ENCODE measurements around the gene PPARG. TPM values are rescaled to one million over a fixed set of nuclear protein-coding genes. Genes with fewer than 3 reads are reported as not detected.

Gene PPARG
- total and polyA plus RNA-seq, 9 donors: 2.0 to 7.5 (median 3.5) TPM

DNA sequence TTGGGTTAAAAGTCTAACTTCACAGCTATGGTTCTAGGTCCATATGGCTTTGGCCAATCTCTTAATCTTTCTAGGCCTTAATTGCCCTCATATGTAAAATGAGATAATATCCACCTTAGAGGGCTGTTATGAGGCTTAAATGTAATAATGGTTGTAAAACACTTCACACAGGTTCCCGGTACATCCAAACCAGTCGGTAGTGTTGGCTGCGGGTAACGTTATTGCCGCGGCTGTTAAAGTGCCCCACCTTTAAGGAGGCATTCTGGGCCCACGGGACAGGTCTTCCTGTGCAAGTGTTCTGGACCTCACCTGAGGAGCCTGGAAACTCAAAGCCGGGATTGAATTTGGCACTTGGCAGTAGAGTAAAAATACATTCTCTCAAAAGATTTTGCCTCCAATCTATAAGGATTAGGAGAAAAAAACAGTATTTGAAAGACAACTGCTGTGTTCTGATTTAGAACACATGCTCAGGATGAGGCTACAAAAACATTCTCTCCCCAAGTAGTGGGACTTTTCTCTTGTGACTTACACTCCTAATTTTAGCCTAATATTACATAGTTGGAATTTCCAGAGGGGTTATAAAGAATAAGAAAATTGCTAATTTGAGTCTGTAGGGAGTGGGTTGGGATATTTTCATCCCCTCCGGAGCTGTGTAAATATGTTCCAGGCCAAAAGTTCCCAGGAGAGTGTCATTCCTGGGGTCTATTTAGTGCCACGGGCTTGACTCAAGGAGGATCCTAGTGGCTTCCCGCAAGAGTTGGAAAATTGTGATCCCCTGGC is 150.5 kb downstream of the PPARG start:
- no peak overlapping the region for H3K27ac ChIP-seq (ENCODE audit: low read length)
- 67% methylated on average over 8 of the region's 11 CpGs for WGBS (ENCODE audit: insufficient coverage)
- H3K9me3 ChIP-seq (replicated peaks; ENCODE audit: control insufficient read depth, low read depth, low read length): no peaks in the 10 kb centered on the region
- peaks cover 32% of the 10 kb centered on the region for H3K27me3 ChIP-seq (ENCODE audit: control insufficient read depth, insufficient read depth, low read length)
- H3K4me1 ChIP-seq (ENCODE audit: control insufficient read depth, insufficient read depth, low read length): peaks cover 48% of the 10 kb centered on the region
- H3K4me3 ChIP-seq (ENCODE audit: low read length): no peak overlapping the region
- DNase-seq: peak; percentile 40
- no peaks in the 10 kb centered on the region for H3K36me3 ChIP-seq (ENCODE audit: control insufficient read depth, insufficient read depth, low read length)

DNA sequence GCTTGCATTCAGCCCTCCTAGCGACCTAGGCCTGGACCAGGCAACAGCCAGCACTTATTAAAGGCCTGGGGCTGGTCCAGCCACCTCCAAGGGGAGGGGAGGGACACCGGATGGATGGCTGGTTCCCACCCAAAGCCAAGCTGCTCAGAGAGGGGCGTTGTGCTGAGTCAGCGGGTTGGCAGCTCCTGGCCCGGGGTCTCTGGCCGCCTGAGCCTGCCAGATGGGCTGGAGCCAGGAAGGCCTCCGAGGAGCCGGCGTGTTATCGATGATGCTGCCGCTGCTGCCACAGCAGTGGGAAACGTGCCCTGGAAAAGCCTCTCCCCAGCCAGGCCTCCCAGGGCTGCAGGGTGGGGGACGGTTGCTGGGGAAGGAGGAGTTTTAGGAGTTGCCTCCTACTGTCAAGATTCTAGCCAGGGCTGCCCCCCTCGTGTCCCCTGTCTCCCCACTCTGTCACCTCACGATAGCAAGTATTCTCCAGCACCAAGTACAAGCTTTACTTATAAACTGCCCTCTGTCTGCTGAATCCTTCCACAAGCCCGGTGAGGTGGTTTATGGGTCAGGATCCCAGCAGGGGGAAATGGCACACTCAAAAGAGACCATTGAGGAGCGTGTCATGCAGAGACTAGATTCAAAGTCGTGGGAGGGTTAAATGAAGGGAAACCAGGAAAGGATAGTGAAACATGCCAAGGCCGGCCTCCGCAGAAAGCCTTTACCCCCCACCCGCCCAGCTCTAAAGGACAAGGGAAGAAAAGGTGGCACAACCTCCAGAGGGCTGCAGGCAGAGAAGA is 152.3 kb downstream of the PPARG start:
- Histone ChIP-seq H3K4me1 (ENCODE audit: control insufficient read depth, insufficient read depth, low read length) (peaks cover 51% of the 10 kb centered on the region), H3K27me3 (ENCODE audit: control insufficient read depth, insufficient read depth, low read length) (peaks cover 44% of the 10 kb centered on the region), H3K4me3 (ENCODE audit: low read length) (no peak overlapping the region), H3K9me3 (replicated peaks; ENCODE audit: control insufficient read depth, low read depth, low read length) (no peaks in the 10 kb centered on the region), H3K36me3 (ENCODE audit: control insufficient read depth, insufficient read depth, low read length) (no peaks in the 10 kb centered on the region), H3K27ac (ENCODE audit: low read length) (no peak overlapping the region)
- 12% methylated on average over 15 of the region's 21 CpGs for WGBS (ENCODE audit: insufficient coverage)
- DNase-seq: peak; percentile 87

DNA sequence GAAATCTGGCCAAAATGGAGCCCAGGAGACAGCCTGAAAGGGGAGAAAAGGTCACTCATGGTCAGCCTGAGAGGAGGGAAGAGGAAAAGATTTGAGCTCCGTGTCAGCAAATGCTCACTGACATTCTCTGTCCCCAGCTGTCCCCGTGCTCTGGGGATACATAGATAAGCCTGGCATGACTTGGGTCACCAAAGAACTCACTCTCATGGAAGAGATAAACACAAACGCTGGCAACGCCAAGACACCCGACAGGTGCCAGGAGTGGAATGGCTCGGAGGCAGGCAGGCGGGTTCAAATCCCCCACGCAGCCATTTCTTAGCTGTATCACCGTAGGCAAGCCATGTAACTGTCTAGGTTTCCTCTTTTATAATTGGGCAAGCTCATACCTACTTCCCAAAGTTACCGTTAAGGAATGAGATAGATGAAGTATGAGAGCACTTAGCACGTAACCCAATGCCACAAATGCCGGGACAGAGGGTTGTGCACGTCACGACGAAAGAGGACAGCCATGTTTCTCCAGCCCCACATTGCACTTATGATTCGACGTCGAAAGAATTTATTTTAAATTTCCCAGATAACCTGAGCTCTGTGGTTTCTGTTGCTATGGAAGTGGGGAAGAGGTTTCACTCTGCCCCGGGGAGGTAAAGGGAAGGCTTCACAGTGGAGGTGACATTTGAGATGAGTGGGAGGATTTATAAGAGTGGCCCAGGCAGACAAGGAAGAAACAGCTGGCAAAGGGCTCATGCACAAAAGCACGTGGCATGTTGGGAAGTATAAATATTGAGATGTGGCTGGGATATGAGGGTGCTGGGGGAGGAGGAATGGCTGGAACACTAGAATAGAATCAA is 154.0 kb downstream of the PPARG start:
- Histone ChIP-seq H3K4me3 (ENCODE audit: low read length) (no peak overlapping the region), H3K4me1 (ENCODE audit: control insufficient read depth, insufficient read depth, low read length) (peaks cover 40% of the 10 kb centered on the region), H3K27me3 (ENCODE audit: control insufficient read depth, insufficient read depth, low read length) (peaks cover 46% of the 10 kb centered on the region), H3K36me3 (ENCODE audit: control insufficient read depth, insufficient read depth, low read length) (no peaks in the 10 kb centered on the region), H3K27ac (ENCODE audit: low read length) (no peak overlapping the region), H3K9me3 (replicated peaks; ENCODE audit: control insufficient read depth, low read depth, low read length) (no peaks in the 10 kb centered on the region)
- 65% methylated on average over 11 of the region's 20 CpGs for WGBS (ENCODE audit: insufficient coverage)
- peak; percentile 17 for DNase-seq

DNA sequence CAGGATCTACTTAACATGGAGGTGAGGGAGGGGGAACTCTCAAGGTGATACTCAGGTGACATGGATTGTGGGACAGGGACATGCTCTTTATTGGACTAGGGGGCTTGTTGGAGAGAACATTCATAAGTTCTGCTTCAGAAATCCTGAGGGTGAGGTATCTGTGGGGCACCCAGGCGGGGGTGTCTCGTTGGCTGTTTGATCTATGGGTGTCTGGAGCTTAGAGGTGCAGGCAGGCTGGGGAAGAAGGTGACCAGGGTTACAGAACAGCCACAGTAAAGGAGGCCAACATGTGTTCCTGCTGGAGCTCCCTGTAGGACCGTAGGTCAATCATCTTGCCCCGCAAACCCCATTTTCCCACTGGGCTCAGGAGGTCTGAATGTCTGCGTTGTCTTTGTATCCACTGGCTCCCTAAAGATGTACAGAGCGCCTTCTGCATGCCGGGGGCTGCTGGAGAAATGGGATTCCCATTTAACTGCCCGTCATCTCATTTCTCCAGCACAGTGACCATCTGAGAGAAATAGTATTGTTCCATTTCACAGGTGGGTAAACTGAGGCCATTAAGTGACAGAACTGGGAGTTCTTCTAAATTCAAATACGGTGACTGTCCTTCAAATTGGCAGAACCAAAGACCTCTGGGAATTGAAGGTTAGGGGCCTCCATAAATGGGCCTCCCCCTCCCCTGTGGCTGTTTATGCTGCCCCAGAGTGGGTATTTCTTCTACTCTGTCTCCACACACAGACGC is 155.1 kb downstream of the PPARG start:
- Histone ChIP-seq H3K9me3 (replicated peaks; ENCODE audit: control insufficient read depth, low read depth, low read length) (no peaks in the 10 kb centered on the region), H3K27ac (ENCODE audit: low read length) (no peak overlapping the region)
- DNase-seq: no peak

DNA sequence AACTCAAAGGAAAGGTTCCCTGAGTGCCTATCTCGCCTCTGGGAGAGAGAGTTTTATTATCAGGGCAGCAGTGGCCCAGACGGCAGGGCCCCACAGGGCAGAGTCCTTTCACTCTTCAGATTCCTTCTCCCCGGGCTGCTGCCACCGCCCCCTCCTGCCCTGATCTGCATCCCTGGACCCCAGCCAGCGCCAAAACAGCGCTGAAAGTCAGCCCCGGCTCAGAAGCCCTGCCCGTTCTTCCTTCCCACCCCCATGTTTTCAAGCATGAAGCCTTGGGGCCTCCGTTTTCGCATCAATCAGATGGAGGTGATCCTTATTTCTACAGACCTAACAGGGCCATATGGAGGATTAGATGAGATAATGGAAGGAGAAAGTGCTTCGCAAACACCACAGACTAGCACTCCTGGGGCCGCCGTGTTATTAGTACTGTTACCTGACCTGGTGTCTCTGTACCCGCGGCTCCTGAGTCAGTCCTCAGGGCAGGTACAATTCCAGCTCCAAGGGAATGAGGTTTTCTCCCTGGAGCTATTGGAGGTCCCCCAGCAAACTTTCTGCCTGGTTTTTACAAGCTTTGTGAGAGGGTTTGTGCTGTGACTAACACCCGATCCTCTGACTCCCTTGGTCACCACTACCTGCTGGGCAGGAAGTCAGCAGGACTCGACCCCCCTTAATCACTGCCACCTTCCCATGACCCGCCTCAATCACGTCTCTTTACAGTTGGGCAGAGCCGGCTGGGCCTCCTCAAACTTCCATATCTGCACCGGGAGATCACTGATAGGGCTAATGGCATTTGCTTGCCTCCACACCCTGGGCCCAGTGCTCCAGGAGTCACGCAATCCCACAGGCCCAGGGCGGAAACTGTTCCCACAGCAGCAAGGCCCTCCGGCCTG is 156.0 kb downstream of the PPARG start:
- Histone ChIP-seq H3K27me3 (ENCODE audit: control insufficient read depth, insufficient read depth, low read length) (peaks cover 48% of the 10 kb centered on the region), H3K4me3 (ENCODE audit: low read length) (no peak overlapping the region), H3K9me3 (replicated peaks; ENCODE audit: control insufficient read depth, low read depth, low read length) (no peaks in the 10 kb centered on the region), H3K36me3 (ENCODE audit: control insufficient read depth, insufficient read depth, low read length) (no peaks in the 10 kb centered on the region), H3K4me1 (ENCODE audit: control insufficient read depth, insufficient read depth, low read length) (peaks cover 37% of the 10 kb centered on the region), H3K27ac (ENCODE audit: low read length) (no peak overlapping the region)
- 54% methylated on average over 18 of the region's 24 CpGs for WGBS (ENCODE audit: insufficient coverage)
- no peak for DNase-seq

More for the DNA sequence above, 155.1 kb downstream of the PPARG start:
- 87% methylated on average over 7 of the region's 10 CpGs for WGBS (ENCODE audit: insufficient coverage)
- no peaks in the 10 kb centered on the region for H3K36me3 ChIP-seq (ENCODE audit: control insufficient read depth, insufficient read depth, low read length)
- H3K27me3 ChIP-seq (ENCODE audit: control insufficient read depth, insufficient read depth, low read length): peaks cover 48% of the 10 kb centered on the region
- H3K4me3 ChIP-seq (ENCODE audit: low read length): no peak overlapping the region
- H3K4me1 ChIP-seq (ENCODE audit: control insufficient read depth, insufficient read depth, low read length): peaks cover 39% of the 10 kb centered on the region

DNA sequence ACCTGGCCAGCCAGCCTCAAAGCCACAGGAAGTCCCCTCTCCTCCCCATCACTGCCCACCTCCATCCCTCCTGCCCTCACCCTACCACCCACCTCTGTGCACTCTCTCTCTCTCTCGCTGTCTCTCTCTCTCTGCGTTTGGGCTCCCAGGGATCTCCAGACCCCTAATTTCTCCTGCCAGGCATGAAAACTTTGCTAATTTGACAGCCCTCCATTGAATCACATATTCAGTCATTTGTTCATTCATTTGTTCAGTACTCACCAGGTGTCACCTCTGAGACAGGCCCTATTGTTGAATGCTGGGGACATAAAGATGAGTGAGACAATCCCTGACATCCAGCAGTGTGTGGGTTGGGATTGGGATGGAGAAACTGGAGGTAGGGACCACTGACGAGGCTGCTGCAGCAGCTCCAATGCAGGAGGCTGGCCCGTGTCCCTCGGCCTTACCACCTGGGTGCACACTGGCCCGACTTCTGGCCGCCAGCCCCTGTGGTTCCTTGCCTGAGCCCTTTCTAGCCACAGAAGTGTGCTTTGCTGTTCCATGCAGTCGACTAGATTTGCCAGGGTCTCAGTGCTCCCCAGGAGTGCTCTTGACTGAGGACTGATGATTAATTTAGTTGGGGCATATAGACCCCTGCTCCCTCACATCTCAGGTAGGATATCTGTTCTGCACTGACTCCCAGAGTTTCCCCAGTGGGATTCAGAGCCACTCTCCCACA is 156.8 kb downstream of the PPARG start:
- H3K27me3 ChIP-seq (ENCODE audit: control insufficient read depth, insufficient read depth, low read length): peaks cover 48% of the 10 kb centered on the region
- no peak overlapping the region for H3K27ac ChIP-seq (ENCODE audit: low read length)
- 83% methylated on average over 5 of the region's 8 CpGs for WGBS (ENCODE audit: insufficient coverage)
- no peaks in the 10 kb centered on the region for H3K36me3 ChIP-seq (ENCODE audit: control insufficient read depth, insufficient read depth, low read length)
- peaks cover 31% of the 10 kb centered on the region for H3K4me1 ChIP-seq (ENCODE audit: control insufficient read depth, insufficient read depth, low read length)
- no peaks in the 10 kb centered on the region for H3K9me3 ChIP-seq (replicated peaks; ENCODE audit: control insufficient read depth, low read depth, low read length)
- DNase-seq: no peak
- H3K4me3 ChIP-seq (ENCODE audit: low read length): no peak overlapping the region

DNA sequence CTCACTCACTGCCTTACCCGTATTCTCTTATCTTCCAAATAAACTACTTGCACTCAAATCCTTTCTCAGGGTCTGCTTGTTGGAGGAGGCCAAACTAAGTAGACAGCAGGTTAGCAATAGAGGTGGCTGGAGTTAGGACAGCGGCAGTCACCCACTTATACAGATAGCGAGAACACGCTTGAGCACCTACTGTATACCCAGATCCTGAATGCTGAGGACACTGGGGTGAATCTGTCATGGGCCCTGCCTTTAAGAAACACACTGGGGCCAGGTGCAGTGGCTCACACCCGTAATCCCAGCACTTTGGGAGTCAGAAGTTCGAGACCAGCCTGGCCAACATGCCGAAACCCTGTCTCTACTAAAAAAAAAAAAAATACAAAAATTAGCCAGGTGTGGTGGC is 157.4 kb downstream of the PPARG start:
- H3K36me3 ChIP-seq (ENCODE audit: control insufficient read depth, insufficient read depth, low read length): no peaks in the 10 kb centered on the region
- H3K4me1 ChIP-seq (ENCODE audit: control insufficient read depth, insufficient read depth, low read length): peaks cover 24% of the 10 kb centered on the region
- no peak overlapping the region for H3K4me3 ChIP-seq (ENCODE audit: low read length)
- DNase-seq: no peak
- no peaks in the 10 kb centered on the region for H3K9me3 ChIP-seq (replicated peaks; ENCODE audit: control insufficient read depth, low read depth, low read length)
- H3K27ac ChIP-seq (ENCODE audit: low read length): no peak overlapping the region
- H3K27me3 ChIP-seq (ENCODE audit: control insufficient read depth, insufficient read depth, low read length): peaks cover 48% of the 10 kb centered on the region
- 100% methylated on average over 3 of the region's 7 CpGs for WGBS (ENCODE audit: insufficient coverage)

DNA sequence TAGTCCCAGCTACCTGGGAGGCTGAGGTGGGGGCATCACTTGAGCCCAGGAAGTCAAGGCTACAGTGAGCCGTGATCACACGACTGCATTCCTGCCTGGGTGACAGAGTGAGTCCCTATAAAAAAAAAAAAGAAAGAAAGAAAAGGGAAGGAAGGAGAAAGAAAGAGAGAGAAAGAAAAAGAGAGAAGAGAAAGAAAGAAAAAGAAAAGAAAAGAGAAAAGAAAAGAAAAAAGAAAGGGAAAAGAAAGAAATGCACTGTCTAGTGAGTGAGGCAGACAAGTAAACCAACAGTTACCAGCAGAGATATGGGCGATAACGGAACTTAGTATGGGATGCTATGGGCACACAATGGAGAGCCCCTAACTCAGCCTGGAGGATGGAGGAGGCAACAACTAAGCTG is 158.2 kb downstream of the PPARG start:
- DNase-seq: no peak
- H3K36me3 ChIP-seq (ENCODE audit: control insufficient read depth, insufficient read depth, low read length): no peaks in the 10 kb centered on the region
- 87% methylated on average over 4 of the region's 4 CpGs for WGBS (ENCODE audit: insufficient coverage)

More for the DNA sequence above, 158.2 kb downstream of the PPARG start:
- Histone ChIP-seq H3K4me1 (ENCODE audit: control insufficient read depth, insufficient read depth, low read length) (peaks cover 19% of the 10 kb centered on the region), H3K27ac (ENCODE audit: low read length) (no peak overlapping the region), H3K9me3 (replicated peaks; ENCODE audit: control insufficient read depth, low read depth, low read length) (no peaks in the 10 kb centered on the region), H3K27me3 (ENCODE audit: control insufficient read depth, insufficient read depth, low read length) (peaks cover 44% of the 10 kb centered on the region), H3K4me3 (ENCODE audit: low read length) (no peak overlapping the region)
